Metanephros (tissue), 1 donor: ENCODE data around the gene LTBP2. TPM values are rescaled to one million over a fixed set of nuclear protein-coding genes. Genes with fewer than 3 reads are reported as not detected.

ENCODE experiments used
- total RNA-seq: library from RNA; depleted of rRNA; stranded (reverse); fragments of >200 nt; gene quantifications from one replicate; pipeline ENCODE4 v1.2.3, GENCODE V29; 2014

Gene LTBP2
- total RNA-seq: 14.4 TPM

GRCh38 chr14:74611650-74612349 lies at the start of gene LTBP2:
LTBP2 (minus strand) TSS chr14:74612237; CDS start chr14:74611944, 293 bp downstream.

GRCh38 chr14:74493343-74494261 lies 118.4 kb downstream of the LTBP2 start, which contains the start of gene ISCA2:
ISCA2 (plus strand) TSS chr14:74493765; CDS start chr14:74493775, 10 bp downstream.

GRCh38 chr14:74492776-74493342 lies 119.2 kb downstream of the LTBP2 start, which contains the start of gene NPC2:
NPC2 (minus strand) TSS chr14:74493305; CDS start chr14:74493274, 31 bp downstream.

Other genes with a start within 250 kb of the LTBP2 start
- gene SYNDIG1L, start 186.0 kb downstream of the LTBP2 start, total RNA-seq: 0.06 TPM
- gene NPC2, start 118.9 kb downstream of the LTBP2 start, total RNA-seq: 288 TPM
- gene ISCA2, start 118.5 kb downstream of the LTBP2 start, total RNA-seq: 22.9 TPM
- gene AREL1, start 100.8 kb upstream of the LTBP2 start, total RNA-seq: 28.0 TPM
- gene FCF1, start 100.9 kb upstream of the LTBP2 start, total RNA-seq: 23.1 TPM
- gene YLPM1, start 151.1 kb upstream of the LTBP2 start, total RNA-seq: 70.0 TPM